ENCODE measurements around the gene GPR84.

Gene GPR84

GRCh38 chr12:54364413-54364812 lies at the start of gene GPR84:
Gene GPR84, minus strand, starts transcription at chr12:54364486. Its CDS starts 635 bp downstream, at chr12:54363851.
- DNase-seq, result peak; percentile 11

GRCh38 chr12:54413284-54414190 lies 49.3 kb upstream of the GPR84 start:
- DNase-seq, result peak; percentile 57

GRCh38 chr12:54412786-54413185 lies 48.5 kb upstream of the GPR84 start:
- DNase-seq, result no peak

- DNase-seq, result no peak
These were observed 48.1 kb upstream of the GPR84 start for GRCh38 chr12:54412348-54412747.

- DNase-seq, result peak; percentile 16
These were observed 47.3 kb upstream of the GPR84 start for GRCh38 chr12:54411391-54412241.

- no peak for DNase-seq
These were observed 45.0 kb upstream of the GPR84 start for GRCh38 chr12:54409267-54409666.

- DNase-seq, result no peak
These were observed 43.1 kb upstream of the GPR84 start for GRCh38 chr12:54407183-54407905.

- DNase-seq, result no peak
These were observed 41.3 kb upstream of the GPR84 start for GRCh38 chr12:54405573-54405972.

- DNase-seq, result no peak
These were observed 40.8 kb upstream of the GPR84 start for GRCh38 chr12:54405106-54405505.

GRCh38 chr12:54404061-54405004 lies 40.0 kb upstream of the GPR84 start:
- peak; percentile 8 for DNase-seq

- no peak for DNase-seq
These were observed 36.8 kb upstream of the GPR84 start for GRCh38 chr12:54401119-54401518.

- DNase-seq, result peak; percentile 41
These were observed 34.9 kb upstream of the GPR84 start for GRCh38 chr12:54398995-54399793.

- no peak for DNase-seq
These were observed 33.9 kb upstream of the GPR84 start for GRCh38 chr12:54398218-54398617.

GRCh38 chr12:54397157-54397556 lies 32.9 kb upstream of the GPR84 start:
- DNase-seq, result no peak

- DNase-seq, result no peak
These were observed 31.3 kb upstream of the GPR84 start for GRCh38 chr12:54395545-54395944.

GRCh38 chr12:54394986-54395385 lies 30.7 kb upstream of the GPR84 start:
- DNase-seq, result no peak

GRCh38 chr12:54394281-54394719 lies 30.0 kb upstream of the GPR84 start:
- peak; percentile 31 for DNase-seq

- DNase-seq, result no peak
These were observed 29.5 kb upstream of the GPR84 start for GRCh38 chr12:54393743-54394142.

GRCh38 chr12:54393207-54393609 lies 28.9 kb upstream of the GPR84 start:
- no peak for DNase-seq

GRCh38 chr12:54392485-54393206 lies 28.4 kb upstream of the GPR84 start:
- DNase-seq, result no peak

Data from NK-92 treated with Interleukin-12 subunit alpha and Interleukin-12 subunit beta, amount 100 ng/mL, for 24 hours (cell line).